HG02763 (cell line): ENCODE data around the gene OR2A5.
"Not testable (repeated sequence)": the region's sequence is repeated elsewhere in the genome, so short reads cannot be mapped to it uniquely, and the experiment has no call there.

Experiments used
- ATAC-seq: cut with Tn5 transposase; IDR thresholded peaks from one replicate; pipeline ENCODE4 v1.9.1; 2021; ENCODE audit warnings: mild to moderate bottlenecking, moderate library complexity; ENCODE audit not compliant: unreplicated experiment

Gene OR2A5

GRCh38 chr7:144048648-144049047 lies at the start of gene OR2A5:
Gene OR2A5 (plus strand): TSS chr7:144048948. CDS start chr7:144050402, 1,454 bp downstream.
- ATAC-seq, result no peak

GRCh38 chr7:144000020-144000419 lies 48.7 kb upstream of the OR2A5 start, which contains the start of gene OR6B1:
Gene OR6B1 (plus strand): TSS chr7:144000320. CDS start chr7:144003997, 3,677 bp downstream.
- no peak for ATAC-seq

GRCh38 chr7:144001543-144001942 lies 47.2 kb upstream of the OR2A5 start:
- ATAC-seq, result no peak

- no peak for ATAC-seq
These were observed 44.0 kb upstream of the OR2A5 start for GRCh38 chr7:144004703-144005102.

GRCh38 chr7:144006029-144006691 lies 42.6 kb upstream of the OR2A5 start:
- ATAC-seq, result no peak

- ATAC-seq, result no peak
These were observed 42.1 kb upstream of the OR2A5 start for GRCh38 chr7:144006692-144007042.

- no peak for ATAC-seq
These were observed 39.4 kb upstream of the OR2A5 start for GRCh38 chr7:144009361-144009760.

- not testable (repeated sequence) for ATAC-seq
These were observed 38.7 kb upstream of the OR2A5 start for GRCh38 chr7:144010061-144010460.

GRCh38 chr7:144010821-144011220 lies 37.9 kb upstream of the OR2A5 start:
- ATAC-seq, result not testable (repeated sequence)

- ATAC-seq, result no peak
These were observed 37.1 kb upstream of the OR2A5 start for GRCh38 chr7:144011458-144012230.

- no peak for ATAC-seq
These were observed 30.7 kb upstream of the OR2A5 start for GRCh38 chr7:144018065-144018464.

- no peak for ATAC-seq
These were observed 29.3 kb upstream of the OR2A5 start for GRCh38 chr7:144019457-144019856.

- ATAC-seq, result no peak
These were observed 28.4 kb upstream of the OR2A5 start for GRCh38 chr7:144020340-144020739.

- no peak for ATAC-seq
These were observed 26.6 kb upstream of the OR2A5 start for GRCh38 chr7:144022169-144022568.

GRCh38 chr7:144023171-144023827 lies 25.4 kb upstream of the OR2A5 start:
- ATAC-seq, result no peak

GRCh38 chr7:144024213-144024612 lies 24.5 kb upstream of the OR2A5 start:
- no peak for ATAC-seq

GRCh38 chr7:144026203-144026883 lies 22.4 kb upstream of the OR2A5 start:
- no peak for ATAC-seq

- no peak for ATAC-seq
These were observed 21.7 kb upstream of the OR2A5 start for GRCh38 chr7:144027070-144027469.

GRCh38 chr7:144027974-144028373 lies 20.8 kb upstream of the OR2A5 start:
- no peak for ATAC-seq

GRCh38 chr7:144028547-144028946 lies 20.2 kb upstream of the OR2A5 start:
- ATAC-seq, result no peak

- ATAC-seq, result no peak
These were observed 16.2 kb upstream of the OR2A5 start for GRCh38 chr7:144032516-144032915.
